Measurements from ENCODE around the gene SERINC5.
A peak's percentile ranks its signal among the peaks of the same experiment; 100 is the strongest.
"Not testable (repeated sequence)": the region's sequence is repeated elsewhere in the genome, so short reads cannot be mapped to it uniquely, and the experiment has no call there.

SERINC5 gene

DNA sequence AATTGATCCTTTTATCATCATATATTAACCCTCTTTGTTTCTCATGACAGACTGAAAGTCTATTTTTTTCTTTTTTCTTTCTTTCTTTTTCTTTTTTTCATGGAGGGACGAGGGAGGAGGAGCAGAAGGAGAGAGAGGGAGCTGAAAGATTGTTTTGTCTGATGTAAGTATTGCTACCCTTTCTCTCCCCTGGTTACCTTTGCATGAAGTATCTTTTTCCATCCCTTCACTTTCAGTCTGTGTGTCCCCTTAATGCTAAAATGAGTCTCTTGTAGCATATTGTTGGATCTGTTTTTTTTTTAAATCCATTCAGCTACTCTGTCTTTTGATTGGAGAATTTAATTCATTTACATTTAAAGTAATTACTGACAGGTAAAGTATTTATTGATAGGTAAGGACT is 27.5 kb upstream of the SERINC5 start:
- H3K27ac ChIP-seq (ENCODE audit: poor library complexity, severe bottlenecking): no peak overlapping the region
- H3K36me3 ChIP-seq (ENCODE audit: low read depth): no peaks in the 10 kb centered on the region
- no peak overlapping the region for H3K4me3 ChIP-seq (ENCODE audit: severe bottlenecking)
- no peaks in the 10 kb centered on the region for H3K4me1 ChIP-seq (ENCODE audit: insufficient read depth, poor library complexity, severe bottlenecking)
- DNase-seq (ENCODE audit: low spot score): no peak
- TF ChIP-seq, protein P1, sequence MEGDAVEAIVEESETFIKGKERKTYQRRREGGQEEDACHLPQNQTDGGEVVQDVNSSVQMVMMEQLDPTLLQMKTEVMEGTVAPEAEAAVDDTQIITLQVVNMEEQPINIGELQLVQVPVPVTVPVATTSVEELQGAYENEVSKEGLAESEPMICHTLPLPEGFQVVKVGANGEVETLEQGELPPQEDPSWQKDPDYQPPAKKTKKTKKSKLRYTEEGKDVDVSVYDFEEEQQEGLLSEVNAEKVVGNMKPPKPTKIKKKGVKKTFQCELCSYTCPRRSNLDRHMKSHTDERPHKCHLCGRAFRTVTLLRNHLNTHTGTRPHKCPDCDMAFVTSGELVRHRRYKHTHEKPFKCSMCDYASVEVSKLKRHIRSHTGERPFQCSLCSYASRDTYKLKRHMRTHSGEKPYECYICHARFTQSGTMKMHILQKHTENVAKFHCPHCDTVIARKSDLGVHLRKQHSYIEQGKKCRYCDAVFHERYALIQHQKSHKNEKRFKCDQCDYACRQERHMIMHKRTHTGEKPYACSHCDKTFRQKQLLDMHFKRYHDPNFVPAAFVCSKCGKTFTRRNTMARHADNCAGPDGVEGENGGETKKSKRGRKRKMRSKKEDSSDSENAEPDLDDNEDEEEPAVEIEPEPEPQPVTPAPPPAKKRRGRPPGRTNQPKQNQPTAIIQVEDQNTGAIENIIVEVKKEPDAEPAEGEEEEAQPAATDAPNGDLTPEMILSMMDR (IDR thresholded peaks at IDR 0.05; ENCODE audit: poor library complexity, severe bottlenecking): no peak
- ATAC-seq (ENCODE audit: low read depth): no peak
- H3K9me3 ChIP-seq (ENCODE audit: severe bottlenecking): no peaks in the 10 kb centered on the region
- no peaks in the 10 kb centered on the region for H3K27me3 ChIP-seq (ENCODE audit: insufficient read depth, poor library complexity, severe bottlenecking)

DNA sequence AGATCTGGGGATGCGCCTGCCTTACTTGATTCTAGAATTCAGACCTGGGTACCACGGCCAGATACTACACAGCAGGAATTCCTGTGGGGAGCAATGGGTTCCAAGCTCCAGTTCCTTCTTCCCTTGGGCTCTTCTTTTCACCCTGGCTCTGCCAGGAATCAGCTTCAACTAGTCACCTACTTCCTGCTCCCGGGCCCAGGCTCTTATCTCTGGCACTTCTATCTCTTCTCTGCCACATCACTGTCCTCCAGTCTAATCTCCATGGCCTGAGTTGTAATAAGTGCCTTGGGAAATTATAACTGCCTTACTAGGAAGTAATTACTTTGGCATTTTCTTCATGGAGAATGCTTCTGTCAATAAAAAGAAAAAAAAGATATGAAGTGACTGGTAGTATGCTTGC is 26.2 kb upstream of the SERINC5 start:
- H3K4me3 ChIP-seq (ENCODE audit: severe bottlenecking): no peak overlapping the region
- no peaks in the 10 kb centered on the region for H3K27me3 ChIP-seq (ENCODE audit: insufficient read depth, poor library complexity, severe bottlenecking)
- H3K36me3 ChIP-seq (ENCODE audit: low read depth): no peaks in the 10 kb centered on the region
- H3K27ac ChIP-seq (ENCODE audit: poor library complexity, severe bottlenecking): no peak overlapping the region
- no peaks in the 10 kb centered on the region for H3K9me3 ChIP-seq (ENCODE audit: severe bottlenecking)
- no peak for DNase-seq (ENCODE audit: low spot score)
- TF ChIP-seq, protein P1 (IDR thresholded peaks at IDR 0.05; ENCODE audit: poor library complexity, severe bottlenecking): no peak
- no peak for ATAC-seq (ENCODE audit: low read depth)
- H3K4me1 ChIP-seq (ENCODE audit: insufficient read depth, poor library complexity, severe bottlenecking): no peaks in the 10 kb centered on the region

DNA sequence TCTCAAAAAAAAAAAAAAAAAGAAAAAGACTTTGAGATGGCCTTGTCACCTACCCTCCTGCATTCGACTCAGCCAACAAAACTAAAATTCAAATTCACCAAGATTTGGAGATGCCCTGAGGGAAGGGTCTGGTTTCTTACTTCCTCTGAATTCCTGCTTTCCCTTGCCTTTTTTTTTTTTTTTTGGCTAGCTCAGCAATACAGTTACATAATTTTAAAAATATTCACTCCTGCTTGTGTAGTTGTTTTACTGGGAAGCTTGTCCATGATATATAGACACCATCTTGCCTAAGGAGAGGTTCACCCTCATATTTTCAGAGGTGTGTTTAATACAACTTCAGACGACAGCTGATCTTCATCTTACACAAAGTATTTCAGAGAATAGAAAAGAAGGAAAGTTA is 21.3 kb upstream of the SERINC5 start:
- DNase-seq (ENCODE audit: low spot score) (no peak), ATAC-seq (ENCODE audit: low read depth) (no peak)
- TF ChIP-seq, protein P1 (IDR thresholded peaks at IDR 0.05; ENCODE audit: poor library complexity, severe bottlenecking): no peak
- Histone ChIP-seq H3K27me3 (ENCODE audit: insufficient read depth, poor library complexity, severe bottlenecking) (no peaks in the 10 kb centered on the region), H3K9me3 (ENCODE audit: severe bottlenecking) (no peaks in the 10 kb centered on the region), H3K4me1 (ENCODE audit: insufficient read depth, poor library complexity, severe bottlenecking) (no peaks in the 10 kb centered on the region), H3K4me3 (ENCODE audit: severe bottlenecking) (no peak overlapping the region), H3K36me3 (ENCODE audit: low read depth) (no peaks in the 10 kb centered on the region), H3K27ac (ENCODE audit: poor library complexity, severe bottlenecking) (no peak overlapping the region)

DNA sequence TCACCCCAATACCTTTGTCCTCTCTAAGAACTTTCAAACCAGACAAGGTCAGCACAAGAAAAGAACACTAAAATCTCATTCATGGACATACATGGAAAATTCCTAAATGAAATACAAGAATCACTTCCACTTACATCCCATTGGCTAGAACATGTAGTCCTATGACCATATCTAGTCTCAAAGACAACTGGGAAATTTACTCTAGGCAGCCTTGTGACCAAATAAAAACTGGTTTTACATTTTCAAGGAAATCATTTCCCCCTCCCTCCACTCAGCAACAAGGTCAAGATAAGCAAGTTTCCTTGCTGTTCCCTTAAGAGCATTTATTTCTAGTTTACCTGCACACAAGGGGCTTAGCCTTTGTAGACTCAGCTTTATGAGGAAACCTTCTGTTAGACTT is 20.3 kb upstream of the SERINC5 start:
- Histone ChIP-seq H3K4me3 (ENCODE audit: severe bottlenecking) (no peak overlapping the region), H3K27me3 (ENCODE audit: insufficient read depth, poor library complexity, severe bottlenecking) (no peaks in the 10 kb centered on the region), H3K36me3 (ENCODE audit: low read depth) (no peaks in the 10 kb centered on the region), H3K9me3 (ENCODE audit: severe bottlenecking) (no peaks in the 10 kb centered on the region), H3K4me1 (ENCODE audit: insufficient read depth, poor library complexity, severe bottlenecking) (no peaks in the 10 kb centered on the region), H3K27ac (ENCODE audit: poor library complexity, severe bottlenecking) (no peak overlapping the region)
- no peak for ATAC-seq (ENCODE audit: low read depth)
- no peak for DNase-seq (ENCODE audit: low spot score)
- TF ChIP-seq, protein P1 (IDR thresholded peaks at IDR 0.05; ENCODE audit: poor library complexity, severe bottlenecking): no peak

DNA sequence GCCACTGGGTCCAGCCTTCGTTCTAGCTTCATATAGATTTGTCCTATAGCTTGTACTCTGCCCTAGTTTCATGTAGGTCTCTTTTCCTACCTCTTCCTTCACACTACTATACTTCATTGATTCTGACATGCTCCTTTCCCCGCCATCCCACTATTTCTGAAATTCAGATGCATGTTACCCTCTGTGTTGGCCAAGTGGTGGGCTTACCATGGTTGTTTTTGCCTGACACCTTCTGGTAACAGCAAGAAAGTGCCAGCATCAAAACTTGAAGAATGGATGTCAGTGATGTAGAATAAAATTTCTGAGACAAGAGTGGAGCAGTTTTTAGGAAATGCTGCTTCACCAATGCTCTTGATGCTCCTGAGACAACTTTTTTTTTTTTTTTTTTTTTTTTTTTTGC is 19.5 kb upstream of the SERINC5 start:
- Histone ChIP-seq H3K27ac (ENCODE audit: poor library complexity, severe bottlenecking) (no peak overlapping the region), H3K4me1 (ENCODE audit: insufficient read depth, poor library complexity, severe bottlenecking) (no peaks in the 10 kb centered on the region), H3K36me3 (ENCODE audit: low read depth) (no peaks in the 10 kb centered on the region), H3K27me3 (ENCODE audit: insufficient read depth, poor library complexity, severe bottlenecking) (no peaks in the 10 kb centered on the region), H3K4me3 (ENCODE audit: severe bottlenecking) (no peak overlapping the region), H3K9me3 (ENCODE audit: severe bottlenecking) (no peaks in the 10 kb centered on the region)
- DNase-seq (ENCODE audit: low spot score) (no peak), ATAC-seq (ENCODE audit: low read depth) (no peak)
- TF ChIP-seq, protein P1 (IDR thresholded peaks at IDR 0.05; ENCODE audit: poor library complexity, severe bottlenecking): peak; percentile 51

GRCh38 chr5:80270543-80270942 is 14.7 kb upstream of the SERINC5 start:
- H3K27ac ChIP-seq (ENCODE audit: poor library complexity, severe bottlenecking); H3K27me3 ChIP-seq (ENCODE audit: insufficient read depth, poor library complexity, severe bottlenecking); ATAC-seq (ENCODE audit: low read depth): not testable (repeated sequence)

More at GRCh38 chr5:80270543-80270942, 14.7 kb upstream of the SERINC5 start:
- not testable (repeated sequence) for H3K36me3 ChIP-seq (ENCODE audit: low read depth); H3K9me3 ChIP-seq (ENCODE audit: severe bottlenecking); H3K4me3 ChIP-seq (ENCODE audit: severe bottlenecking); H3K4me1 ChIP-seq (ENCODE audit: insufficient read depth, poor library complexity, severe bottlenecking); DNase-seq (ENCODE audit: low spot score)
